HG02588 (cell line): ENCODE data around the gene KIAA1755.

ENCODE experiments used
- ATAC-seq: cut with Tn5 transposase; IDR thresholded peaks from one replicate; pipeline ENCODE4 v1.9.1; 2021; ENCODE audit warnings: mild to moderate bottlenecking, moderate library complexity; ENCODE audit not compliant: unreplicated experiment

Gene KIAA1755

GRCh38 chr20:38222231-38222922, 38.2 kb downstream of the KIAA1755 start:
- no peak for ATAC-seq

GRCh38 chr20:38221119-38221589, 39.4 kb downstream of the KIAA1755 start:
- no peak for ATAC-seq

GRCh38 chr20:38220587-38221118, 39.9 kb downstream of the KIAA1755 start:
- no peak for ATAC-seq

GRCh38 chr20:38219006-38219950, 41.3 kb downstream of the KIAA1755 start:
- ATAC-seq: no peak

GRCh38 chr20:38218566-38218885, 42.0 kb downstream of the KIAA1755 start:
- ATAC-seq: no peak

GRCh38 chr20:38217791-38218565, 42.6 kb downstream of the KIAA1755 start:
- no peak for ATAC-seq

GRCh38 chr20:38216746-38217595, 43.6 kb downstream of the KIAA1755 start:
- ATAC-seq: no peak

- no peak for ATAC-seq
Observed at GRCh38 chr20:38216201-38216600, 44.3 kb downstream of the KIAA1755 start.

- no peak for ATAC-seq
Observed at GRCh38 chr20:38215194-38216182, 45.0 kb downstream of the KIAA1755 start.

- ATAC-seq: no peak
Observed at GRCh38 chr20:38214256-38215193, 46.0 kb downstream of the KIAA1755 start.

- ATAC-seq: no peak
Observed at GRCh38 chr20:38213607-38213940, 47.0 kb downstream of the KIAA1755 start.

- ATAC-seq: no peak
Observed at GRCh38 chr20:38212806-38213606, 47.5 kb downstream of the KIAA1755 start.

GRCh38 chr20:38211200-38212097, 49.1 kb downstream of the KIAA1755 start:
- ATAC-seq: no peak

GRCh38 chr20:38210741-38211140, 49.8 kb downstream of the KIAA1755 start:
- no peak for ATAC-seq

- no peak for ATAC-seq
Observed at GRCh38 chr20:38209736-38210405, 50.7 kb downstream of the KIAA1755 start.
